Gastroesophageal sphincter (tissue), 4 donors: ENCODE results near the gene ASTE1. TPM values are rescaled to one million over a fixed set of nuclear protein-coding genes. Genes with fewer than 3 reads are reported as not detected.

Source experiments
- ATAC-seq: fragments of 150-250 bp; one replicate; pipeline ENCODE4 v1.9.1; 2016; ENCODE audit warnings: mild to moderate bottlenecking, moderate library complexity
- H3K27ac ChIP-seq, 4 donors: fragments of 200-600 bp; sonication (generic) in 3 of 4; 1 replicate in 3 of 4; 2 replicates in 1 of 4; pipeline ENCODE4 v1.5.1; 2016 to 2019
- H3K27me3 ChIP-seq: fragments of 200-600 bp; sonication (generic); one replicate; pipeline ENCODE4 v1.5.1; 2019
- H3K36me3 ChIP-seq, 2 donors: fragments of 200-600 bp; sonication (generic); one replicate each; pipeline ENCODE4 v1.5.1; 2019; ENCODE audit warnings: control low read depth in 1 of 2
- H3K4me1 ChIP-seq, 3 donors: fragments of 200-600 bp; sonication (generic); 1 replicate in 2 of 3; 2 replicates in 1 of 3; pipeline ENCODE4 v1.5.1; 2016 to 2019; ENCODE audit warnings: control low read depth in 2 of 3
- H3K4me3 ChIP-seq, 2 donors: fragments of 200-600 bp; sonication (generic); one replicate each; pipeline ENCODE4 v1.5.1; 2019; ENCODE audit warnings: mild to moderate bottlenecking in 1 of 2, moderate library complexity in 1 of 2
- H3K9me3 ChIP-seq, 3 donors: fragments of 200-600 bp; sonication (generic); one replicate each; pipeline ENCODE4 v1.5.1; 2017 to 2019; ENCODE audit warnings: control low read depth in 2 of 3
- EP300 ChIP-seq: sonication (generic); formaldehyde crosslinking; IDR thresholded peaks from one replicate; pipeline ENCODE4 v1.6.1; 2017; ENCODE audit warnings: antibody characterized with exemption, mild to moderate bottlenecking
- POLR2A ChIP-seq, 2 donors: fragments of 450-650 bp; IDR thresholded peaks; one replicate each; pipeline ENCODE4 v1.6.1; 2017; ENCODE audit warnings: antibody characterized with exemption in 2 of 2, mild to moderate bottlenecking in 2 of 2, moderate library complexity in 1 of 2
- POLR2AphosphoS5 ChIP-seq: sonication (generic); formaldehyde crosslinking; IDR thresholded peaks from one replicate; pipeline ENCODE4 v1.6.1; 2017; ENCODE audit warnings: antibody characterized with exemption
- WGBS, 2 donors: methylation state at CpG; one replicate each; pipeline ENCODE4 v1.1.5; 2018; ENCODE audit warnings: low coverage in 1 of 2; 5-methylcytosine and 5-hydroxymethylcytosine counted together
- total RNA-seq, 4 donors: library from RNA; depleted of rRNA; stranded (reverse); fragments of >200 nt; gene quantifications; one replicate each; pipeline ENCODE4 v1.1.0, GENCODE V29; 2016
- TF ChIP-seq, protein P1 (sequence below), 4 experiments: fragments of 200-600 bp in 2 of 4; fragments of 450-650 bp in 2 of 4; sonication (generic) in 1 of 4; IDR thresholded peaks; one replicate each; pipeline ENCODE4 v1.5.1; 2017 to 2019; ENCODE audit warnings: antibody characterized with exemption in 4 of 4, mild to moderate bottlenecking in 2 of 4, moderate library complexity in 2 of 4

ASTE1 gene
- 1 to 10 TPM; 3.0 to 4.8 (median 4.0) TPM for total RNA-seq

GRCh38 chr3:131026321-131027151 lies at the start of gene ASTE1, which contains the start of gene NEK11:
TSS of gene ASTE1 (minus strand) at chr3:131026825. CDS start at chr3:131025306, 1,519 bp downstream.
TSS of gene NEK11 (plus strand) at chr3:131026877. CDS start at chr3:131029709, 2,832 bp downstream.
- H3K27ac ChIP-seq: peak within 1 kb of the TSS; percentile 79 to 91 (median 86)
- 0 to 20% methylated on average over 3 to 4 of the region's 56 CpGs for WGBS, 2 donors
- no peaks in the 10 kb centered on the region for H3K27me3 ChIP-seq
- H3K36me3 ChIP-seq: peaks cover 0 to 12% of the 10 kb centered on the region in 2 donors
- H3K4me3 ChIP-seq: peak within 1 kb of the TSS; percentile 70 to 87
- H3K9me3 ChIP-seq: no peaks in the 10 kb centered on the region
- peaks cover 4 to 52% (median 9%) of the 10 kb centered on the region in 3 donors for H3K4me1 ChIP-seq
- peak; percentile 97 for ATAC-seq
- peak; percentile 72 for TF ChIP-seq POLR2AphosphoS5
- no peak for TF ChIP-seq EP300
- TF ChIP-seq, protein P1, sequence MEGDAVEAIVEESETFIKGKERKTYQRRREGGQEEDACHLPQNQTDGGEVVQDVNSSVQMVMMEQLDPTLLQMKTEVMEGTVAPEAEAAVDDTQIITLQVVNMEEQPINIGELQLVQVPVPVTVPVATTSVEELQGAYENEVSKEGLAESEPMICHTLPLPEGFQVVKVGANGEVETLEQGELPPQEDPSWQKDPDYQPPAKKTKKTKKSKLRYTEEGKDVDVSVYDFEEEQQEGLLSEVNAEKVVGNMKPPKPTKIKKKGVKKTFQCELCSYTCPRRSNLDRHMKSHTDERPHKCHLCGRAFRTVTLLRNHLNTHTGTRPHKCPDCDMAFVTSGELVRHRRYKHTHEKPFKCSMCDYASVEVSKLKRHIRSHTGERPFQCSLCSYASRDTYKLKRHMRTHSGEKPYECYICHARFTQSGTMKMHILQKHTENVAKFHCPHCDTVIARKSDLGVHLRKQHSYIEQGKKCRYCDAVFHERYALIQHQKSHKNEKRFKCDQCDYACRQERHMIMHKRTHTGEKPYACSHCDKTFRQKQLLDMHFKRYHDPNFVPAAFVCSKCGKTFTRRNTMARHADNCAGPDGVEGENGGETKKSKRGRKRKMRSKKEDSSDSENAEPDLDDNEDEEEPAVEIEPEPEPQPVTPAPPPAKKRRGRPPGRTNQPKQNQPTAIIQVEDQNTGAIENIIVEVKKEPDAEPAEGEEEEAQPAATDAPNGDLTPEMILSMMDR (IDR thresholded peaks at IDR 0.05): peak in 1 of 4 experiments; percentile 21
- TF ChIP-seq POLR2A (IDR thresholded peaks at IDR 0.05): peak in 1 of 2 donors; percentile 35

DNA sequence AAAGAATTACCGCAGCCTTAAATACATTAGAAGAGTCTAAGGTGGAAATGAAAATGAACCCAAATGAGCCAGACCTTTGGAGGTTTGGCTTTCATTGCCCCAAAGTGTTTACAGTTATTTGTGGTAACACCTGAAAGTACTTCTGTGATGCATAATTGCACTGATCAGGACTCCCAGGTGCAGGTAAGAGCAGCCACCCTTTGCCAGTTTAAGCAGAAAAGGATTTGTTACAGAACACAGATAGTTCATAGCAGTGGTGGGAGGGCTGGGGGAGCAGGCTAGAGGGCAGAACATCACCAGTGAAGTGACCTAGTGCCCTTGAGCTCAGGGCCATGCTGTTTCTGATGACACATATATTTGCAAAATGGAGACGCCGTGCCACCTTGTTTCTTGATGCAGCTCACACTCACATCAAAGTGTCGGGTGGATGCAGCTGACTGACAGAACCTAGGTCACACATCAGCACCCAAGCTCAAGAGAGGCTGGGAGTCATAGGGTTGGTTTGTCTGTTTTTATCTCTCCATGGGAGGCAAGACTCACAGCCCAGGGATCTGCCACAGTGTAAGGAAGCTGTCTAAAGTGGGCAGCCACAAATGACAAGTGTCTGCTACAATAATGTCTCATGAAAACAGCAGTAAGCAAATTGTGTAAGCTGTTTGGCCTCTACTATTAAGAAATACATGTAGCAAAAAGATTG lies 49.2 kb upstream of the ASTE1 start:
- TF ChIP-seq POLR2AphosphoS5 (no peak), EP300 (no peak), POLR2A (IDR thresholded peaks at IDR 0.05) (no peak)
- TF ChIP-seq, protein P1 (IDR thresholded peaks at IDR 0.05): no peak
- 75 to 100% methylated on average over 1 to 4 of the region's 4 CpGs for WGBS, 2 donors
- ATAC-seq: no peak

DNA sequence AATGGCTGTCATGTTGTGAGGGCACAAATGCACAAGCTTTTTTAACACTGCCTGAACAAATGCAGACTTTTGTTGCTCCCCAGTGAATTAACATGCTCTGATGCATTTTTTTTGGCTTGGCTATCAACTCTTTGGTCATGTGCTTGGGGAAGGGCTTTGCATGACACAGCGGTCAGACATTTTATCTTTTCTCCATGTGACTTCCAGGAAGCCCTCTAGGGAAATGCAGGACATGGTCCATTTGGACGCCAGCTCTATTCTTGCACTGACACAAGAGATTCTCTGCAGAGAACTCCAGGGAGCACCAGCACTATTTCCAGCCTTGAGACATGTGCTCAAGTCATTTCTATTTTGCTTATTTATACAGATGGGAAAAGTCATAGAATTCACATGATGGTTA lies 46.2 kb upstream of the ASTE1 start:
- no peaks in the 10 kb centered on the region for H3K36me3 ChIP-seq
- WGBS, 2 donors: 63 to 71% methylated on average over 1 to 2 of the region's 2 CpGs
- no peak overlapping the region for H3K4me3 ChIP-seq
- TF ChIP-seq POLR2AphosphoS5: no peak
- no peak for TF ChIP-seq POLR2A (IDR thresholded peaks at IDR 0.05)
- TF ChIP-seq, protein P1 (IDR thresholded peaks at IDR 0.05): no peak
- no peak for TF ChIP-seq EP300
- peaks cover 0 to 4% (median 0%) of the 10 kb centered on the region in 3 donors for H3K4me1 ChIP-seq
- peak; percentile 63 for ATAC-seq
- peak overlapping the region in 1 of 4 donors; percentile 26 for H3K27ac ChIP-seq
- no peaks in the 10 kb centered on the region for H3K9me3 ChIP-seq
- H3K27me3 ChIP-seq: no peaks in the 10 kb centered on the region

More for the DNA sequence above, 49.2 kb upstream of the ASTE1 start:
- Histone ChIP-seq H3K9me3 (no peaks in the 10 kb centered on the region), H3K27me3 (no peaks in the 10 kb centered on the region), H3K4me3 (no peak overlapping the region), H3K36me3 (no peaks in the 10 kb centered on the region), H3K27ac (no peak overlapping the region), H3K4me1 (peaks cover 0 to 4% (median 0%) of the 10 kb centered on the region in 3 donors)

DNA sequence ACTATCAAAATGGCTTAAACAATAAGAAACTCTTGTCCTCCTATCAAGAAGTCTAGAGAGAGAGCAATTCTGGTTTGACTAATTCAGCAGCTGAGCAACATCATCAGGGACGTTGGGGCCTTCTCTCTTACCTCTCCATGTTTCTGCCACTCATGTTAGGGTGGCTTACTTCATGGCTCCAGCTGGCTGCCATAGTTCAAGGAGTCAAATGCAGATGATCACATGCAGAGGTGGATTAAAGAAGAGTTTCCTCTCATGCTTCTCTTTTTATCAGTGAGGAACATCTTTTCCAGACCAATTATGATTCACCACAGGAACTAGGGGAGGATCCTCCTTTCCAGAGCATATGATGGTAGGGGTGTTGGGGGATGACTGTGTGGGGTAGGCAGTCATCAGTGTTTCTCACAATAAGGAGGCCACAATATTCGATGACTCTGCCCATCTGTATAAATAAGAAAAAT lies 45.5 kb upstream of the ASTE1 start:
- Histone ChIP-seq H3K9me3 (no peaks in the 10 kb centered on the region), H3K27ac (peak overlapping the region in 1 of 4 donors; percentile 26), H3K4me1 (peaks cover 0 to 4% (median 0%) of the 10 kb centered on the region in 3 donors), H3K27me3 (no peaks in the 10 kb centered on the region), H3K36me3 (no peaks in the 10 kb centered on the region), H3K4me3 (no peak overlapping the region)
- ATAC-seq: no peak
- TF ChIP-seq, protein P1 (IDR thresholded peaks at IDR 0.05): no peak
- no peak for TF ChIP-seq POLR2AphosphoS5
- no peak for TF ChIP-seq POLR2A (IDR thresholded peaks at IDR 0.05)
- no peak for TF ChIP-seq EP300
- 29 to 46% methylated on average over 1 to 2 of the region's 2 CpGs for WGBS, 2 donors
